Measurements from ENCODE around the gene DFFB. TPM values are rescaled to one million over a fixed set of nuclear protein-coding genes. Genes with fewer than 3 reads are reported as not detected.

The DFFB gene
- total and polyA plus RNA-seq, 2 of the 13 experiments (the other 11 are each of a cell fraction or from before 2014, with no cell fraction given) = 4.6 to 9.3 TPM

- TF ChIP-seq MAFG (CRISPR knock-in tag; IDR thresholded peaks at IDR 0.05) (no peak), NFYB (CRISPR knock-in tag; IDR thresholded peaks at IDR 0.05) (peak; percentile 79), THYN1 (CRISPR knock-in tag; IDR thresholded peaks at IDR 0.05; ENCODE audit: borderline replicate concordance, low read depth) (no peak), ZNF660 (CRISPR knock-in tag; IDR thresholded peaks at IDR 0.05; ENCODE audit: borderline replicate concordance, low read depth) (no peak), ZNF331 (CRISPR knock-in tag; IDR thresholded peaks at IDR 0.05) (peak; percentile 13; the same call in 1 of the 2 replicates), JUNB (CRISPR knock-in tag; IDR thresholded peaks at IDR 0.05; ENCODE audit: borderline replicate concordance) (no peak), NR2F6 (IDR thresholded peaks at IDR 0.05) (peak; percentile 73), NR2F6 (CRISPR knock-in tag; IDR thresholded peaks at IDR 0.05) (peak; percentile 67; the same call in 1 of the 2 replicates), ZNF138 (CRISPR knock-in tag; IDR thresholded peaks at IDR 0.05; ENCODE audit: low read depth) (0 out of 2 replicates have a peak, but pooled peaks have one; percentile 63), ZNF605 (CRISPR knock-in tag; IDR thresholded peaks at IDR 0.05) (0 out of 2 replicates have a peak, but pooled peaks have one; percentile 8), HNF4A (CRISPR knock-in tag; IDR thresholded peaks at IDR 0.05) (peak; percentile 49; the same call in 1 of the 2 replicates), SYNCRIP (IDR thresholded peaks at IDR 0.05; ENCODE audit: insufficient read depth, low read depth, low read length) (no peak), BRD4 (CRISPR knock-in tag; IDR thresholded peaks at IDR 0.05) (peak; percentile 78), THAP9 (CRISPR knock-in tag; IDR thresholded peaks at IDR 0.05; ENCODE audit: borderline replicate concordance) (peak; percentile 100), ZNF556 (CRISPR knock-in tag; IDR thresholded peaks at IDR 0.05; ENCODE audit: borderline replicate concordance) (peak; percentile 57; the same call in 1 of the 2 replicates)
- TF ChIP-seq, protein P1, sequence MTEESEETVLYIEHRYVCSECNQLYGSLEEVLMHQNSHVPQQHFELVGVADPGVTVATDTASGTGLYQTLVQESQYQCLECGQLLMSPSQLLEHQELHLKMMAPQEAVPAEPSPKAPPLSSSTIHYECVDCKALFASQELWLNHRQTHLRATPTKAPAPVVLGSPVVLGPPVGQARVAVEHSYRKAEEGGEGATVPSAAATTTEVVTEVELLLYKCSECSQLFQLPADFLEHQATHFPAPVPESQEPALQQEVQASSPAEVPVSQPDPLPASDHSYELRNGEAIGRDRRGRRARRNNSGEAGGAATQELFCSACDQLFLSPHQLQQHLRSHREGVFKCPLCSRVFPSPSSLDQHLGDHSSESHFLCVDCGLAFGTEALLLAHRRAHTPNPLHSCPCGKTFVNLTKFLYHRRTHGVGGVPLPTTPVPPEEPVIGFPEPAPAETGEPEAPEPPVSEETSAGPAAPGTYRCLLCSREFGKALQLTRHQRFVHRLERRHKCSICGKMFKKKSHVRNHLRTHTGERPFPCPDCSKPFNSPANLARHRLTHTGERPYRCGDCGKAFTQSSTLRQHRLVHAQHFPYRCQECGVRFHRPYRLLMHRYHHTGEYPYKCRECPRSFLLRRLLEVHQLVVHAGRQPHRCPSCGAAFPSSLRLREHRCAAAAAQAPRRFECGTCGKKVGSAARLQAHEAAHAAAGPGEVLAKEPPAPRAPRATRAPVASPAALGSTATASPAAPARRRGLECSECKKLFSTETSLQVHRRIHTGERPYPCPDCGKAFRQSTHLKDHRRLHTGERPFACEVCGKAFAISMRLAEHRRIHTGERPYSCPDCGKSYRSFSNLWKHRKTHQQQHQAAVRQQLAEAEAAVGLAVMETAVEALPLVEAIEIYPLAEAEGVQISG (CRISPR knock-in tag; IDR thresholded peaks at IDR 0.05) = peak; percentile 82
- TF ChIP-seq, protein P2, sequence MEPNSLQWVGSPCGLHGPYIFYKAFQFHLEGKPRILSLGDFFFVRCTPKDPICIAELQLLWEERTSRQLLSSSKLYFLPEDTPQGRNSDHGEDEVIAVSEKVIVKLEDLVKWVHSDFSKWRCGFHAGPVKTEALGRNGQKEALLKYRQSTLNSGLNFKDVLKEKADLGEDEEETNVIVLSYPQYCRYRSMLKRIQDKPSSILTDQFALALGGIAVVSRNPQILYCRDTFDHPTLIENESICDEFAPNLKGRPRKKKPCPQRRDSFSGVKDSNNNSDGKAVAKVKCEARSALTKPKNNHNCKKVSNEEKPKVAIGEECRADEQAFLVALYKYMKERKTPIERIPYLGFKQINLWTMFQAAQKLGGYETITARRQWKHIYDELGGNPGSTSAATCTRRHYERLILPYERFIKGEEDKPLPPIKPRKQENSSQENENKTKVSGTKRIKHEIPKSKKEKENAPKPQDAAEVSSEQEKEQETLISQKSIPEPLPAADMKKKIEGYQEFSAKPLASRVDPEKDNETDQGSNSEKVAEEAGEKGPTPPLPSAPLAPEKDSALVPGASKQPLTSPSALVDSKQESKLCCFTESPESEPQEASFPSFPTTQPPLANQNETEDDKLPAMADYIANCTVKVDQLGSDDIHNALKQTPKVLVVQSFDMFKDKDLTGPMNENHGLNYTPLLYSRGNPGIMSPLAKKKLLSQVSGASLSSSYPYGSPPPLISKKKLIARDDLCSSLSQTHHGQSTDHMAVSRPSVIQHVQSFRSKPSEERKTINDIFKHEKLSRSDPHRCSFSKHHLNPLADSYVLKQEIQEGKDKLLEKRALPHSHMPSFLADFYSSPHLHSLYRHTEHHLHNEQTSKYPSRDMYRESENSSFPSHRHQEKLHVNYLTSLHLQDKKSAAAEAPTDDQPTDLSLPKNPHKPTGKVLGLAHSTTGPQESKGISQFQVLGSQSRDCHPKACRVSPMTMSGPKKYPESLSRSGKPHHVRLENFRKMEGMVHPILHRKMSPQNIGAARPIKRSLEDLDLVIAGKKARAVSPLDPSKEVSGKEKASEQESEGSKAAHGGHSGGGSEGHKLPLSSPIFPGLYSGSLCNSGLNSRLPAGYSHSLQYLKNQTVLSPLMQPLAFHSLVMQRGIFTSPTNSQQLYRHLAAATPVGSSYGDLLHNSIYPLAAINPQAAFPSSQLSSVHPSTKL (CRISPR knock-in tag; IDR thresholded peaks at IDR 0.05) = no peak; the same call in 1 of the 2 replicates
Observed at GRCh38 chr1:3900150-3900968, 43.1 kb downstream of the DFFB start, which contains the start of gene C1orf174 (continued).

Measured in HepG2 (cell line).